ELF-1 (cell line): ENCODE results near the gene KRTAP13-2.
A peak's percentile ranks its signal among the peaks of the same experiment; 100 is the strongest.

ENCODE experiments used
- DNase-seq: peaks from one replicate; pipeline ENCODE4 v3.0.0-alpha.2; 2016; ENCODE audit warnings: low read depth, low spot score

Gene KRTAP13-2, protein sequence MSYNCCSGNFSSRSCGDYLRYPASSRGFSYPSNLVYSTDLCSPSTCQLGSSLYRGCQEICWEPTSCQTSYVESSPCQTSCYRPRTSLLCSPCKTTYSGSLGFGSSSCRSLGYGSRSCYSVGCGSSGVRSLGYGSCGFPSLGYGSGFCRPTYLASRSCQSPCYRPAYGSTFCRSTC

DNA sequence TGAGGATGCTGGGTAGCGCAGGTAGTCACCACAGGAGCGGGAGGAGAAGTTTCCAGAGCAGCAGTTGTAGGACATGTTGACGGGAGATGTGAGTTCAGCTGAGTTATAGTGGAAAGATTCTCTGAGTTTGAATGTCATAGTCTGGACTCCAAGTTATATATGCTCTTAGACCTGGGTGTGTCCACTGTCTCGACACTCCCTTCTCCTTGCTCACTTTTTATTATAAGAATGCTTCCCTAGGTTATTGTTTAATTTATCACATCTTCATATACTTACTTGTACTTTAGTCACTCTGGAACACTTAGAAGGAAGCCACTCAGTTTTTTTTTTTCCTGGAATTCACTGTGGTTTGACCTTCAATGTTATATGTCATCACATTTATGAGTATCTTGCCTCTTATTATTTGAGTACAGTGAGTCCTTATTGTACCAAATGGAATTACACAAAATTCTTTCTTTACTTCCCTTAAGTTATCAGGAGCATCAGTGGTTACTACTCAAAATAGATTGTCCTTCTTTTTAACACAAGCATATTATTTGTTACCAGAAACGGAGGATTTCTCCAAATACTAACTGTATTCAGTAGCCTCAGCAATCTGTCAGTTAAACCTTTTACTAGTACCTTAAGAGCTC, at the start of gene KRTAP13-2:
TSS of gene KRTAP13-2 (minus strand) at position 133 of the 632 bp plus-strand sequence. CDS start at position 75, 58 bp downstream.
- DNase-seq, result no peak

DNA sequence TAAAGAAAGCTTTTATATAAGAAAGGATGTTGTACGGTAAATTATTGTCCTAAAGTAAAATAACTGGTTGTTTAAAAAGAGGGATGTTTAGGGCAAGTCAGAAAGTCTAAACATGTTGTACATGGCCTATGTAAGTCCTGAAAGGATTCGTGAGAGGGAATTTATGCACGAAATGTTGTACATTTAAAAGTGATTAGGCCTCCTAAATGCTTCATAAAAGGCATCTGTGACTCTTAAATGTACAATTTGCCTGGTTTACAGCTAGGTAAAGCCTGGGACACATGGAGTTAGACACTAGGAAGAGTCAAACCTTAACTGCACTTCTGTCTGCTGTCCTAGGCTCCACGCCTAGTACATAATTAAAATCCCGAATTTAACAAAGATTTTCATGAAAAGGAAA, 43.9 kb upstream of the KRTAP13-2 start:
- no peak for DNase-seq

DNA sequence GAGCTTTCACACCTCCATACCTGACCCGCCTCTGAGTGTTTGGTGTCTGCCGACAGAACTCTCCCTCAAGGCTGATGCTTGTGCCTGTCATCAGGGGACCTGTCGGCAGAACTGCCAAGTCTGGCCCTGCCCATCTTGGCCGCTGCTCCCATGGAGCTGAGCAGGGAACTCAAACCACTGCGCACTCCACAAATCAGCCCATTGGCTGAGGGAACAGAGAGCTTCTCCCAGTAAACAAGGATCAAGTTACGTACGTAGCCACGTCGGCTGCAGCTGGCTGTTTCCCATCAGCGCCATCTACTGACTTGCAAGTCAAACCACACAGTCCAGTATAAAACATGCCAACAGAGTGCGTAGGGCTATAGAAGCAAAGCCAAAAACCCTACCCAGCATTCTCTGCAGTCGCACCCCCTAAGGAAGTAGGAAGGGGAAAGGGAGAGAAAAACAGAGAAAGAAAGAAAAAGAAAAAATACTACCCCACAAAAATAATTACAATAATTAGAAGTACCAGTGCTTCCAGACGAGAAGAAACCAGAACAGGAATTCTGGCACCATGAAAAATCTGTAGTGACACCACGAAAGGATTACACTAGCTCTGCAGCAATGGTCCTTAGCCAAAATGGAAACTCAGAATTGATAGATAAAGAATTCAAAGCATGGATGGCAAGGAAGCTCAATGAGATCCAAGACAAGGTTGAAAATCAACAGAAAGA, 36.9 kb upstream of the KRTAP13-2 start:
- peak; percentile 52 for DNase-seq

DNA sequence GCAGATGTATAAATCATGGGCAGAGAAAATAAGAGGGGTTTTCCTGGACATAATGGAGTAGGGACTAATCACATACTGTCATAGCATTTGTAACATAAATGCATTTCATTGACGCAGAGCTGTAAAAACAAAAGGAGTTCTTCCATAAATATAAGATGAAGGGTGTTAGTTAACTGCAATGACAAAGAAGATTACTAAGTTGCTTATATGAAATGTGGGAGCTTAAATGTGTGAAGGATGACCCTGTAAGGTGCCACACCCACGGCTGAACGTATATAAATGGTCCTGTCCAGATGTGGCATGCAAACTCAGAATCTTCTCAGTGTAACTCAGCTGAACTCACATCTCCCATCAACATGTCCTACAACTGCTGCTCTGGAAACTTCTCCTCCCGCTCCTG, 23.7 kb upstream of the KRTAP13-2 start, which contains the start of gene KRTAP13-1:
TSS of gene KRTAP13-1 (plus strand) at position 301 of the 400 bp plus-strand sequence. CDS start at position 357, 56 bp downstream.
- DNase-seq, result no peak

DNA sequence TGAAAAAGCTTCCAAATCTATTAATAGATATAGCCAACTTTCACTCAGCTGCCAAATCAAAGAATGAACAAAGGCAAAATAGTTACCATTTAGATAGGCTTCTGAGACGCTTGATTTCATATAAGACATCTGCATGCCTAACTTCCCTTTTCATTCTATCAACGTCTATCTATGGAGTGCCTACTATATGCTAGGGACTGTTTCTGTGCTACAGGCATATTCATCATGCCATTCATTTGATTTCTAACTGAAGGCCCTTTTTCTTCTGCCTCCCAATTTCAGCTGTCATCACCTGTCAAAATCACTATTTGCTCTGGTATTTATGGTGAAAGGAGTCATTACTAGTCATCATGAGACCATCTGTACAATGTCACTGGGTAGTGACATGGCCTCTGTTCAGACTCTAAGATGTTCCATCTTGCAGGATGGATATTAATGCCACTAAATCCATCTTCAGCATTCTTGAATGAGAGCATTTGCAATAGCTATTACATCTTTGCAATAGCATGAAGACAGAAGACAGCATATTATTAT, 19.5 kb upstream of the KRTAP13-2 start:
- no peak for DNase-seq

DNA sequence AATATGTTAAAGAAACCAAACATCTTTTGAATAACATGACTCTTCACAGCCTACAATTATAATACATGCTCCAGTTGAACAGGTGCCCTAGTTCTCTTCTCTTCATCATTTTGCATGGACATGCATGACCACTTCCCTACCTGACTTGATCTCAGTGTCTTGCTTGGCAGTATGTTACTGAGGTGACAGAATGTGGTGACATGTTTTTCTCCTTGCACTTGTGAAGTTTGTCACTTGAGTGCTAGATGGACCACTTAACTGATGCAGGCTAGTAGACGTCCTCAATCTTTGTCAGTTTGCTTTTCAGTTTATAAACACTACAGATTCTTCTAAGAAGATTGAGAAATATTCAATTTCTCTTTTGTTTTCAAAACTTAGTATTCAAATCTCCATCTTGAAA, 10.1 kb upstream of the KRTAP13-2 start:
- DNase-seq, result no peak

DNA sequence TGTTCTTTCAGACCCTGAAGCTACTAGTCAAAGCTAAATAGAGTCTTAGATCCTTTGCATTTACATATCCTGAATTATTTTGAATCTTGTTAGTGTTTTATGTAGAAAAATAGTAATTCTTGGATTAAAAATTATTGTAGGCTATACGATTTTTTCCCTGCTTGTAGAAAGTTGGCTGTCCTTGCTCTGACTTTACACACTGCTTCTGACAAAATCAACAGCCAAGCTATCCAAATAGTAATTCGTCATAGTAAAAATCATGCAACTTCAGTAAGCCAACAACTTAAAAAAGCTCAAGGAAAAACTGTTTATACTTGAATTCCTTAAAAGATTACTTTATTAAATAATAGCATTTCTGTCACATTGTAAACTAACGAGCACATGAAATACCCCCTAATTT, 16.2 kb downstream of the KRTAP13-2 start:
- DNase-seq, result no peak

DNA sequence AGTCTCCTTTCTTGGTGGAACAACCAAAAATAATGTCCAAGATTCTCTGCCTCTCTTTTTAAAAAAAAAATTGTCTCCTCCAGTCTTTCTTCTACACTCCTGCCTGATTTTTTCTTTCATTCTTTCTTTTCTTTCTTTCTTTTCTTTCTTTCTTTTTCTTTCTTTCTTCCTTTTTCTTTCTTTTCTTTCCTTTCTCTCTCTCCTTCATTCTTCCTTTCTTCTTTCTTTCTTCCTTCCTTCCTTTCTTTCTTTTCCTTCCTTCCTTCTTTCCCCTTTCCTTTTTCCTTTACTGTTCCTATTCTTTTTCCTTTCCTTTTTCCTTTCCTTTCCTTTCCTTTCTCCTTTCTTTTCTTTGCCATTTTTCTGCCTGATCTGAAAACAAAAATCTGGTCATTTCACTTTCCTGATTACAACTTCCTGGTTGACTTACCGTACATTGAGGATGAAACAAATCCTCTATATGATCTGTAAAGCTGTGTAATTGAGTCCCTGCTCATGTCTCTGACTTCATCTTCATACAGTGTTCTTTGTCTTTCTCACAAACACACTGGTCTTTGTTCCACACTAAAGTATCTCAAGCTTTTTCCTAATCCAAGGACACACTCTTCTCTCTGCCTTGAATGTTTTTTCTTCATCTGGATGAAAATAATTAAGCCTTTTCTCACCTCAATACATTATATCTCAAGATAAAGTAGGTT, 17.6 kb downstream of the KRTAP13-2 start:
- DNase-seq, result no peak

DNA sequence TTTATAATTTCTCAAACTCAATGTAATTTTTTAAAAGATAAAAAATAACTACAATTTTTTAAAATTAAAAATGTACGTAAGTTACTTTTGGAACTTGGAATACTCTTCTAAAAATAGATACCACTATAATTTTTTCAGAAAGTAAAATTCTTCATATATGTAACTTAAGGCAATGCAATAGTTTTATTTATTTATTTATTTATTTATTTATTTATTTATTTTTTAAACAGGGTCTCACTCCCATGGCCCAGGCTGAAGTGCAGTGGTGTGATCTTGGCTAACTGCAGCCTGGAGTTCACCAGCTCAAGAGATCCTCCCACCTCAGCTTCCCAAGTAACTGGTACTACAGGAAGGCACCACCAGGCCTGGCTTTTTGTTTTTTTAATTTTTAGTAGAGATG, 20.5 kb downstream of the KRTAP13-2 start:
- DNase-seq, result no peak

DNA sequence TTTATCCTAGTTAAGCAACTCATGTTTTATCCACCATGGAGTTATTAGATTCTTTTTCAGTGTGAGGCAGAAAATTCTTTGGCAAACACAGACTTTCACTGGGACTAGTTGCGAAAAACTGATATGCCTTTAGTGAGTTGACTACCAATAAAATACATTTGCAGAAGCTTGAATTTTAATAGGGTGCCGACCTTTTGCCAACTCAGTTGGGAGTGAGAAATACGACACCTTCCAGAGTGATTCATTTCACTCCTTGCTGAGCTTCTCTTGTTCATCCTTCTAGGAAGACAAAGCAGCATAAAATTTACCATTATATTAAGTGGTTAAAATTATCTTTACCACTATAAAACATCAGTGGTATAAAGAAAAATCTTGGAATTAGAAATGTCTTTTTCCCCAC, 22.5 kb downstream of the KRTAP13-2 start:
- no peak for DNase-seq

DNA sequence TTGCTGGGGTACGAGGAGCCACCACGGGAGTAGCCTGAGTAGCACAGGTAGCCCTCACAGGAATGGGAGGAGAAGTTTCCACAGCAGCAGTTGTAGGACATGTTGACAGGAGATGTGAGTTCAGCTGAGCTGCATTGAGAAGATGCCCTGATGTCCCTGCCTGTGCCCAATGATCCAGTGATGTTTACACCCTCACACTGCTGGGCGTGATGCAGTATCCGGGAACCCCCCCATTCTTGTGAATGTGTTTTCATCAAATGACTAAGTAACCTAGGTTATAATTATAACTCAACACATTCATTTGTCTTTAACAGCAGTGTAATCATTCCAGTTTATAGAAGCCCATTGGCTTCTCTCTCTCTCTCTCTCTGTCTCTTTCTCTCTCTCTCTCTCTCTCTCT, 23.6 kb downstream of the KRTAP13-2 start, which contains the start of gene KRTAP23-1:
TSS of gene KRTAP23-1 (minus strand) at position 101 of the 400 bp plus-strand sequence. CDS start at position 101, 0 bp downstream.
- DNase-seq, result no peak

DNA sequence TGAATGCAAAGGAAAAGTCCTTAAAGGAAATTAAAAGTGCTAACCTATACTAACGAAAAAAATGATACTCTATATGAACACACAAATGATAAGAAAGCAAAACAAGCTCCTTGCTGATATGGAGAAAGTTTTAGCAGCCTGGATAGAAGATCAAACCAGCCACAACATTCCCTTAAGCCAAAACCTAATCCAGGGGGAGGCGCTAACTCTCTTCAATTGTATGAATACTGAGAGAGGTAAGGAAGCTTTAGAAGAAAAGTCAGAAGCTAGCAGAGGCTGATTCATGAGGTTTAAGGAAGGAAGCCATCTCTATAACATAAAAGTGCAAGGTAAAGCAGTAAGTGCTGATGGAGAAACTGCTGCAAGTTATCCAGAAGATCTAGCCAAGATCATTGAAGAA, 27.1 kb downstream of the KRTAP13-2 start:
- no peak for DNase-seq

DNA sequence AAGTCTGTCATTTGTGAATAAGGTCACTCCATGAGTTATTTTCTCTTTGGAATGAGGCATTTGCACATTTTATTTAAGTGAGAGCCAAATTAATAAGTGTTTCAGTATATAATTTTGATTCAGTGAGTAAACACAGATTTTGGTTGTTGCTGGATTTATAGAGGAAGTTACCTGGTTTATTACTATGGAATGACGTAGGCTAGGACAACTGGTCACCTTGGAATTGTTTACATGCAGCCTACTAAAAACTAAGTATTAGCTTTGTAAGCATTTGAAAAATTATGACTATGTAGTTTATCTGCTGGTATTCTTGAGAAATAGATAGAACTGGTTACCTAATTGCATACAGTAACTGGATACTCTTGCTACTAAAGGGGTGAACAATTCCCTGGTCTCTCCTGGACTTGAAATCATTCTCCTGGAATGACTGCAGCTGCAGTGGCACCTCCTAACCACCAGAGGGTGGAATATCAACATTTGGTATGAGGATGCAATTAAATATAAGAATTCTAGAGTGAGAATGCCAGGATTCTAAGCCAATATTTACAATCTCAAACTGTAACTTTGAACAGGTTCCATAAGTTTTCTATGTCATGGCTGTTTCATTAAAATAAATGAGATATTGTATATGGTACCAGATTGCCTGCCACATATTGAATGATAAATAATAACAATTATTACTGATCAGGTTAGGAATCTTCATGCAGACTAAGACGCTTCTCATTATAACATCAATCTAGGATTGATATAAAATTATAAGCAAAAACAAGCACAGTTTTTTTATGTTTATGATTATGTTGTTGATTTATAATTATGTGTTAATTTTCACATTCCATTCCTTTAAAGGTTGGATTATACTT, 31.1 kb downstream of the KRTAP13-2 start:
- DNase-seq, result peak; percentile 1

DNA sequence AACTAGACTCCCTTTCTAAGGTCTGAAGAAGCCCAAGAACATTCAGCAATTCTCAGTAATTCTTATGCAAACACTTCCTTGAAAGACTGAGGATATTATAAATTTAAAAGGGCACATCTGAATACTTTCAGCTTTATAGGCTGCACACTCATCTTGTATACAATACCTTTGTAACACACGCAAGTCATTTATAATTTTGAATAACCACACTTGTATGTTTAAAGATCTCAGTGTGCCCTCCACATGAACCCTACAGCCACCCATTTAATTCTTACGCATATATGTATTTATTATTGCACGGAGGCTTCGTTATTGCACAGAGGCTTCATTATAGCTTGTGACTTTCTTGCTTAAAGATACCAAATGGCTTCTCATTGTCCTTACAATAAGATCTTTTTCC, 33.4 kb downstream of the KRTAP13-2 start:
- DNase-seq, result no peak

DNA sequence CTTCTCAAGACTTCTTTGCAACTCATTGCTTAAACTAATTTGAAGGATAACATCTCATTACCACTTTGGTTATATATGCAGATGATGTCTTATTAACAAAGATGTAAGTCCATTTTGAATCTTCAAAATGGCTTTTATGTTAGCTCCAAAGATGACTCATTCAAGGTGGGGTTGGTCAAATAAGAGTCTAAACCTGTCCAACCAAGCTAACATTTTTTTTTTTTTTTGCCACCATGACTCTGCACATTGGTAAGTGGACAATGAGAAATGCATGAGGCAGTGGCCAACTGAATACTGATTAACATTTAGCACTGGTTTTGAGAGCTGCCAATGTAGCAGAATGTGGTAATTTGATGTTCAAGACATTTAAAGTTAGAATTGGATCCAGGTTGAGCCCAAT, 34.3 kb downstream of the KRTAP13-2 start:
- DNase-seq, result no peak

DNA sequence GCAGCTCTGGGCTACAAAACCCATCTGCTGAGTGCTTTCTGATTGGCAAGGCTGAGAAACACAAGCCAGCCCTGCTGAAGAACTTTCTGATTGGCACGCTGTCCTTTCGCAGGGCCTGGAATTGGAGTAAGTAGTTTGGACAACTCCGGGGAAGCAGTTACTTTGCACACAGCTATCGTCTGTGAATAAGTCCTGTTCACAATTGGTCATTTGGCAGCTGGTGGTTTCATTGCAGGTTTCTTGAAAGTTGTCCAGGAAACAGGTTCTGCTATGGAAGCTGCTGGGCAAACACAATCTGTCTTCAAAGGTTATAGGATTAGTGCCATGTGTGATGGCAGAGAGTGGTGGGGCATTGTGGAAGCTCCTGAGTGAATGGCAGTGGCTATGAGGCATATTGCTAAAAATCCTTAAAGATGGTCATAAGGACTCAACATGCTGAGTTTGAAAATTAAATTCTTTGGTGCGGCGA, 34.8 kb downstream of the KRTAP13-2 start, which contains the start of gene KRTAP27-1:
TSS of gene KRTAP27-1 (minus strand) at position 419 of the 469 bp plus-strand sequence. CDS start at position 393, 26 bp downstream.
- no peak for DNase-seq

DNA sequence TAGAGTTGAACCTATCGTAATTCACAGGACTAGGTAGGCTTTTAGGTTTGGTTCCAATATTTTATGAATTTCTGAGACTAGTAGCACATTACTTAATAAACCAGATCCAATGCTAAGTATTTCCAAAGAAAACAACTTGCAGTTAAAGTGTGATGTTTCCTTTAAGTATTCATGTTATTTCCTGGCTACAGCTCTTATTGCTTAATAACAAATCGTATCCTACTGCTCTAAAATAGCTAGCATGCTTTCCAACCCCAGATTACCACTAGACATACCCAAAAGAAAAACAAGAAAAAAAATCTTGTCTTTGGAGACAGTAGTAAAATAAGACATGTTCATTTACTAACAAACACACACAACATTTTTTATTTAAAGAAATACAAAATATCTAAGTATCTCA, 35.5 kb downstream of the KRTAP13-2 start:
- no peak for DNase-seq

DNA sequence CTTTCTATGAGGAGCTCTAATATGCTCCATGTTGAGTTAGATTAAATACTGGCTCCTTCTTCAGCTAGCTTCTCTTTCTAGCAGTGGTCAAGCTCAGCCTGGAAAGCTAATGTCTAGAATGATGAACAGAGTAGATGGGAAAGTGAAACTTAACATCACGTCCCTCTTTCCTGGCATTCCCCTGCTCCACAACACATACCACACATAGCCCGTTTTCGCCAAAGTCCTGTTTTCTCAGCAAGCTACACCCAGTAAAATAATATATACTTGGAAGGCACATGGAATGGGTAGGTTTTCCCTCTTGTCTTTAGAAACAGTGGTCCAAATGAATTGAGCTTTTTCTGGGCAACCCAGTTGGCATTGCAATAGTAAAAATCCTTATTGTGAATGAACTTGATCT, 38.3 kb downstream of the KRTAP13-2 start:
- DNase-seq, result no peak

DNA sequence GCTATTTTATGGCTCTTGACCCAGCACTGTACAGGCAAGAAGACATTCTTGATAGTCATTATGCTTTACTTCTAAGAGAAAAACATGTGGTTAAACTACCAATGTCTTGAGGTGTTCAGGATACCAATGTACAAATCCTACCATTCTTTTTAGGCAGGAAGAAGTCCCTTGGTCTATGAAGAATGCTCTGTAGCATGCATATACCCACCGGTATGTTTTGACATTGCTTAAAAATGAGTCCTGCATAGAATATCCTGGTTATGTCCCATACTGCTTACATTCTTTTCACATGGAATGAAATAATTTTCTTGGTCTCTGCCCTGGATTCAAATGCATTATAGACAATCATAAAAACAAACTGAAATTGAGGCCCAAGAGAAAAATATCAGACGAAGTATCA, 39.4 kb downstream of the KRTAP13-2 start:
- DNase-seq, result no peak

DNA sequence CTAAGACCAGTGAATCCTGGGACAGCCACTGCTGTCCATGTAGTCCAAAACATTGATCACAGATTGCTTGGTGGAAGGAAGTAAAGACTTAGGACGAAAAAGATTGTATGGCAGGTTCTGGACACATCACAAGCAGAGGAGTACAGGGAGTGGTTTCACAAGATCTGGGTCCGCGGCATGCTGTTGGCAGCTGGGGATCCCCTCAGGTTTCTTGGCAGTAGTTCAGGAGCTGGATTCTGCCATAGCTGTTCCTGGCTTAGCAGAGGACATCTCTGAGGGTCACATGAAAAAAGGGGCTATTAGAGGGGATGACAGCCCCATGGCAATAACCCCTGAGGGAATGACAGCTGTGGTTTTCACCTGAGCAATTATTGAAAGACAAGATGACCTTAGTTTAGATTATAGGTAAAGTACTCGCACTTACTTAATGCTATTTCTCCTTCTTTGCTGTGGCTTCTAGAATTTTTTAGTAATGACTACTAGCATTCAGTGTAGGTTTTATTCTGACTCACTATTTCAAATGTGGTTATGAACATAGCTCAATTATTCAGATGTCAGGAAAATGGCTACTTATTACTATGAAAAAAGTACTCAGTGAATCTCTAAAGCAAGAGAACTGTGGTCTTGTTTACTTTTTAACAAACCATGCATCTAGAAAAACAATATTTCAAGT, 42.7 kb downstream of the KRTAP13-2 start:
- no peak for DNase-seq
